GM18870 (cell line): ENCODE data around the gene DGKA.
A peak's percentile ranks its signal among the peaks of the same experiment; 100 is the strongest.
"Not testable (repeated sequence)": the region's sequence is repeated elsewhere in the genome, so short reads cannot be mapped to it uniquely, and the experiment has no call there.

Experiments
- ATAC-seq: cut with Tn5 transposase; IDR thresholded peaks from one replicate; pipeline ENCODE4 v1.9.1; 2021; ENCODE audit warnings: moderate library complexity; ENCODE audit not compliant: unreplicated experiment

DGKA gene

DNA sequence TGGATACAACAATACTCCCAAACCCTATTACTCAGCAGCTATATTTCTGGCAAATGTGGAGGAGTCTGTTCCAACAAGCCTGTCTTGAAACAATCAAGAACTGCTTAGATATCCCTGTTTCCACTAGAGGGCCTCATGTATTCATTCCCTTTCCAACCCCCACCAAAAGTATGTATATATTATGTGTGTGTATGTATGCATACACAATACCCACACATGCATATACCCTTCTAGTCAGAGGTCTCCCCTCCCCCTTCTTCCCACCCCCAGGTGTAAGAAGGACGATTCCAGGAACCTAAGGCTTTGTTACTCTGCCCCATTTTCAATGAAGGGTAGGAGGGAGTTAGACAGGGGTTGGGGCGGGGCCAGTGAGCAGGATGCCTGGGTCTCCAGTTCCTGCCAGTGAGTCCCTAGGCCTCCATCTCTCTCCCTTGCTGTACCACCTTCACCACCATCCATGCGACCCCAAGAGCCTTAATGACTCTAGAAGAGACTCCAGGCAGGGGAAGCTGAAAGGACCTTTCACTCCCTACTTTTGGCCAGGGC, at the start of gene DGKA:
Gene DGKA (plus strand): TSS at position 392 of the 546 bp plus-strand sequence. CDS start 5,342 bp downstream, outside the sequence.
- ATAC-seq = no peak

DNA sequence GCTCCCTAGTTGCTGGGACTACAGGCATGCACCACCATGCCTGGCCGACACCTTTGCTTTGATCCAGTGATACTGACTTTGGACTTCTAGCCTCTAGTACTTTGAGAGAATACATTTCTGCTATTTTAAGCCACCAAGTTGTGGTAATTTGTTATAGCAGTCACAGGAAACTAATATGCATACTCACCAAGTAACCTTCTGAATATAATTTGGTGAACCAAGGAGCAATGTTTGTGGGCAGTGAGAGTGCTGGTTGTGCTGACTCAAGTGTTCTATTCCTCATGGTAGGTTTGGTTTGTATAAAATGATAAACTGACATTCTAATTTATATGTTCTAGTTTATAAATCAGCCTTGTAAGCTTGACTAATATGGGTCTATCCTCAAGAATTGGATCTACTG, 45.8 kb upstream of the DGKA start:
- ATAC-seq = no peak

DNA sequence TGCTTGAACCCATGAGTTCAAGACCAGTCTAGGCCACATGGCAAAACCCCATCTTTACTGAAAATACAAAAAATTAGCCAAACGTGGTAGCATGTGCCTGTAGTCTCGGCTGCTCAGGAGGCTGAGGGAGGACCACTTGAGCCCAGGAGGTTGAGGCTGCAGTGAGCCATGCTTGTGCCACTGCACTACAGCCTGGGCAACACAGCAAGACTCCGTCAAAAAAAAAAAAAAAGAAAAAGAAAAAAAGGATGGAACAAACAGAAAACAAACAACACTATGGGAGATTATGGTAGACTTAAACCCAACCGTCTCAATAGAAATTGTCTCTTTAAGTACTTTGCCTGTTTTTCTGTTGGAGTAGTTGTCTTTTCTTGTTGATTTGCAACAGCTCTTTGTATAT, 39.7 kb upstream of the DGKA start:
- ATAC-seq = no peak

DNA sequence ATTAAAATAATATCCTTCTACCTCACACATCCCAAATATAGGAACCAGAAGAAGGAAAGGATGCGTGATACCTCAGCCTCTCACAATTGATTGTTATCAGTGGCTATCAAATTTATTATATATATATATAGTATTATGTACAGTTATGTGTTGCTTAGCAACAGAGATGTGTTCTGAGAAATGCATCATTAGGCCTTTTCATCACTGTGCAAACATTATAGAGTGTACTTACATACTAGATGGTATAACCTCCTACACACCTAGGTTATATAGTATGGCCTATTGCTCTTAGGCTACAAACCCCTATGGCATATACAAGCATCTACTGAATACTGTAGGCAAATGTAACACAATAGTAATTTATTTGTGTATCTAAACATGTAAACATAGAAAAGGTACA, 37.2 kb upstream of the DGKA start:
- ATAC-seq = no peak

DNA sequence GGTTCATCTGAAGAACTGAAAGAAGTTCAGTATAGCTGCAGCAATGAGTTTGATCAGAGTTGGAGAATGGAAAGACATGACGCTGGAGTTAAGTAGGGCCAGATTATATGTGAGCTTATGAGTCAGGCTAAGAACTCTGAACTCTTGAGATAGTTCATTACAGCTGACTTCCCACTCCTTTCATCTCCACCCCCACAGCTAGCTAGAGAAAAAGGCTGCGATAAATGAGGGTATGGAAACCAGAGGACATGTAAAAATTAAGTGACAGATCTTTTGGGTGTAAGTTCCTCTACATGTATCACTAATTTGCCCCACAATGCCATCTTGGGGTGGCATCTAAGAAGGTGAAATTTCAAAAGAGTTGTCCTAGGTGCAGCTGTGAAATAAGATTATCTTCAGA, 31.9 kb upstream of the DGKA start:
- no peak for ATAC-seq

DNA sequence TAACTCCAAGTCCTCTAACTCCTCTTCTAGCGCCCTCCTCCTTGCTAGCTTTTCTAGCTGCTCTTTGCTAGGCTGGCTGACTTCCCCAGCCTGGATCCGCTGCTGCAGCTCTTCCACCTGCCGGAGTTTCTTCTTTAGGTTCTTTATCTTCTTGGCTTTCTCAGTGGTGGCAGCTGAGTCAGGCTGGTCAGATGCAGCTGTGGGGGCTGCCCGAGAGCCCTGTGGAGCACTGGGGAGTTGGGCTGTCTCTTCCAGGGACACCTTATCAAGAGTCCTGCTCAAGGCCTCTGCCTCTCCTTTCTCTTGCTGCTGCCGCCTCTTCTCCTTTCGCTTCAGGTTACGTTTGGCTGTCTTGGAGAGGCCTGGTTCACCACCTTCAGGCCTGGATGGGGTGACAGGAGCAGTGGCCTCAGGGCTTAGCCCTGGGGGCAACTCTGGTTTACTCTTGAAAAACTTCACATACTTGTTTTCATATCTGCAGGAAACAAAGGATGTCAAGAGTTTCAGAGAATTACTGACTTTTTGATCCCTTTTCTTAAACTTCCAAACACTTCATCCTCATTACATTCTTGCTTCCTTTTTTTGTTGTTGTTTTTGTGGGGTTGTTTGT, 29.0 kb upstream of the DGKA start:
- ATAC-seq = no peak

DNA sequence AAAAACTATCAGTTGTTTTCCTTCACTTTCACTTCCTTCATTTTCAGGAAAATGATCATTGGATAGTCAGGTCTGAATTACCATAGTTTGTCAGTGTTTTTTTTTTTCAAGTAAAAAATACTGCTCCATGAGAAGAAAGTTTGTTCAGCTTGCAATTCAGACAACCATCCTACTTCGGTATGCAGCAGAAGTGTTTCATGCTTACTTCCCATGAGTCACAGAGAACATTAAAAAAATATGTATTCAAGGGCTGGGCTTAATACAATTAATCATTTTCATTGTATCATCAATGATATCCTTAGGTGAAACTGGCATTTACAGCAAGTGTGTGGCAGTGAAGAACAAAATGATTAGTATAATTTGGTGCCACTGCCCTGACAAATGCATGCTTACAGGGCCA, 24.9 kb upstream of the DGKA start:
- no peak for ATAC-seq

DNA sequence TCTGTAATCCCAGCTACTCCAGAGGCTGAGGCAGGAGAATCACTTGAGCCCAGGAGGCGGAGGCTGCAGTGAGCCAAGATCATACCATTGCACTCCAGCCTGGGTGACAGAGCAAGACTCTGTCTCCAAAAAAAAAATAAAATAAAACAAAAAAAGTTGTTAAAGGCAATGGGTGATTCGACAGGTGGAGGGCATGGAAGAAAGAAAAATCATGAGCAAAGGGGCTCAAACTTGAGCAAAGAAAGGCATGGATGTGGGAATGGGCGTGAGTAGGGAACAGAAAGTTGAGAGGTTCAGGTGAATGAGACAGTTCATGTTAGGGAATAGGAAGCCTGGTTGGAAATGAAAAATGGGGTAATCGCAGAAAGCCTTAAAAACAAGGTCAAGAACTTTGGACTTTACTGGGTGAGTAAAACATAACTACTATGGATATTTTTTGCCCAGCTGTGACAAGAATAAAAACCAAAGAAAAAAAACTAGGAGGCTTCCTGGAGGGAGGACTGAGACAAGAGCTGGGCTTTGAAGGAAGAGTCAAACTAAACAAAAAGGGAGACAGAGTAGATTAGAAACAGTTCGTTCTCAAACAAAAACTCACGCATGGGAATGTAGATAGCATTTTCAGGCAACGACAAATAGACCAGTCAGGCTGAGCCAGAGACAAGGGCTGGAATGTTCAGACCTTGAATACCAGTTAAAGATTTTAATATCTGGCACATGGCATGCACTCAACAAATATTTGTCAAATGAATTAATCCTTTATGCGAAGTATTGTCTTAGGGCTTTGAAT, 22.0 kb upstream of the DGKA start:
- ATAC-seq = no peak

DNA sequence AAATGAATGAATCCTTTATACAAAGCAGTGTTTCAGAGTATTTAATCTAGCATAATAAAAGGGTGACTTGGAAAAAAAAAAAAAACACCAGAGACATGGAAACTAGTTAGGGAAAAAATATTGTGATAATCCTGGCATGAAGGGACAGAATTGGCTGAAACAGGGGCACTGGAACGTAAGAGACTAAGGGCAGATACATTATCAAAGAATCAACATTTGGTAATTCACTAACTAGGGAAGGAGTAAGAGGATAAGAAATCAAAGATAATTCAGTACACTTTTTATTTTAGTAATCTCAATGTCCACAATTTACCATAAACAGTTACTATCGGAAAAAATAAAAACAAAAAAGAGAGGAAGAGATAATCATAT, 21.5 kb upstream of the DGKA start:
- ATAC-seq = no peak

DNA sequence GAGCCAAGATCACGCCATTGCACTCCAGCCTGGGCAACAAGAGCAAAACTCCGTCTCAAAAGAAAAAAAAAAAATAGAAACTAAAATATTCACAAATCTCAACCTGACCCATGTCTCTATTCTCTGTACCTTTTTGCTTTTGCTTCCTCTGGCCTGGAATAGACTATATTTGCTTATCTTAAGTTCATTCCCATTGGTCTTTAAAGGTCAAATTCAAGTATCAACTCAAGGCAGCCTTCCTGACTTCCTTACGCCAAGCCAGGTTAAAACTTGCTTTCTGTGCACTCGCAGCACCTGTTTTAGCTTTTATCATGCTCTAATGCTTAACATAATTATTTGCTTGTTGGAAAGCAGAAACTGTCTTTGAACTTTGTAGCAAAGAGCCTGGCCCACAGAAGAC, 18.1 kb upstream of the DGKA start:
- ATAC-seq = no peak

DNA sequence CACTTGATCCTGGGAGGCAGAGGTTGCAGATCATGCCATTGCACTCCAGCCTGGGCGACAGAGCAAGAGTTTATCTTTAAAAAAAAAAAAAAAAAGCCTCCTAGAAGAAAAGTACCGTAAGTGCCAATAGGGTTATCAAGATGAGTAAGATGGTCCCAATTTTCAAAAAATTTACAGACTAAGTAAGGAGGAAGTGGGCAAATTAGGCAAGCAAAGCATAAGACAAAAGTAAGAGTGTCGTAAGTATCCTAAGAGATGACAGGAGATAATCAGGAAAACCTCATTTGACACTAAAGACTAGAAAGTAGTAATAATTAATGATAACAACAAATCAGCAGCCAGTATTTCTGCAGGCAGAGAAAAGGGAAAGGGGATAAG, 15.5 kb upstream of the DGKA start:
- no peak for ATAC-seq

DNA sequence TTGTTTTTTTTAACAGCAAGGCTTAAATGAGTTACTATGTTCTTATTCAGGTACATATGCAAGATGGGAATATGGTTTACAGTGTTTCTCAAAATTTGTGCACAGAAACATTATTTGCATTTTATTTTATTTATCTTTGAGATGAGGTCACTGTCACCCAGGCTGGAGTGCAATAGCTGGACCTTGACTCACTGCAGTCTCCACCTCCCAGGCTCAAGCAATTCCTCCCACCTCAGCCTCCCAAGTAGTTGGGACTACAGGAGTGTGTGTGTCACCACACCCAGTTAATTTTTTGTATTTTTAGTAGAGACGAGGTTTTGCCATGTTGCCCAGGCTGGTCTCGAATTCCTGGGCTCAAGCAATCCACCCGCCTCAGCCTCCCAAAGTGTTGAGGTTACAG, 11.9 kb upstream of the DGKA start:
- not testable (repeated sequence) for ATAC-seq

DNA sequence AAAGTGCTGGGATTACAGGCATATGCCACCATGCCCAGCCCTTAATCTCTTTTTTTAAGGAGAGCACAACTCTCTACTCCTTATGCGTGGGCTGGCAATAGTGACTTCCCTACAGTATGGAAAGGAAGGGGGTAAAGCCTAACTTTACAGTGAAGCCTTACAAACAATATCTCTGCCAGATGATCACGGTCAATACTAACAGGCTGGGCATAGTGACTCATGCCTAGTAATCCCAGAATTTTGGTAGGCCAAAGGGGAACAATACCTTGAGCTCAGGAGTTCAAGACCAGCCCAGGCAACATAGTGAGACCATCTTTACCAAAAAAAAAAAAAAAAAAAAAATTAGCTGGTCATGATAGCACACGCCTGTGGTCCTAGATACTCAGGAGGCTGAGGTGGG, 8.8 kb upstream of the DGKA start:
- ATAC-seq = no peak

DNA sequence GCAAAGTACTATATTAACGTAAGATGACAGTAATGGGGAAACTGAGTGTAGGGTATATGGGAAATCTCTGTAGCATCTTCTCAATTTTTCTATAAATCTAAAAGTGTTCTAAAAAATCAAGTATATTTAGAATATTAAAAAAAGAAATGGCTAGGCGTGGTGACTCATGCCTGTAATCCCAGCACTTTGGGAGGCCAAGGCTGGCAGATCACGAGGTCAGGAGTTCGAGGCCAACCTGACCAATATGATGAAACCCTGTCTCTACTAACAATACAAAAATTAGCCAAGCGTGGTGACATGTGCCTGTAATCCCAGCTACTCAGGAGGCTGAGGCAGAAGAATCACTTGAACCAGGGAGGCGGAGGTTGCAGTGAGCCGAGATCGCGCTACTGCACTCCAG, 7.3 kb upstream of the DGKA start:
- not testable (repeated sequence) for ATAC-seq

DNA sequence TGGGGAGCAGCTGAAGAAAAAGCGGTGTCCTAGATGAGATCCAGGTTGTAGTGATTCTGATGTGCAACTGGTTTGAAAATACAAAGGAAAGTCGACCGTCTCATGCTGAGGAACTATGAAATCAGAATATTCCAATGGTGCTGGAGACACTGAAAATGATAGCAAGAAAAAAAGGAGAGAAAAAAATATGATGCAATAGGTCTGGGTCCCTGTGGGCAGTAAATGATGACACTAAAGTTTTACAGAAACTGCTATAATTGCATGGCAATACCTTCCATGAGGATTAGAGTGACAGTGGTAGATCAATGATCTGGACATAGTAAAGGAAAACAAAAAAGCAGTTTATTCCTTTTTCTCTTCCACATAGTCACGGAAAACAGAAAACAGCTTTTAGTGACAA, 5.6 kb upstream of the DGKA start:
- no peak for ATAC-seq

DNA sequence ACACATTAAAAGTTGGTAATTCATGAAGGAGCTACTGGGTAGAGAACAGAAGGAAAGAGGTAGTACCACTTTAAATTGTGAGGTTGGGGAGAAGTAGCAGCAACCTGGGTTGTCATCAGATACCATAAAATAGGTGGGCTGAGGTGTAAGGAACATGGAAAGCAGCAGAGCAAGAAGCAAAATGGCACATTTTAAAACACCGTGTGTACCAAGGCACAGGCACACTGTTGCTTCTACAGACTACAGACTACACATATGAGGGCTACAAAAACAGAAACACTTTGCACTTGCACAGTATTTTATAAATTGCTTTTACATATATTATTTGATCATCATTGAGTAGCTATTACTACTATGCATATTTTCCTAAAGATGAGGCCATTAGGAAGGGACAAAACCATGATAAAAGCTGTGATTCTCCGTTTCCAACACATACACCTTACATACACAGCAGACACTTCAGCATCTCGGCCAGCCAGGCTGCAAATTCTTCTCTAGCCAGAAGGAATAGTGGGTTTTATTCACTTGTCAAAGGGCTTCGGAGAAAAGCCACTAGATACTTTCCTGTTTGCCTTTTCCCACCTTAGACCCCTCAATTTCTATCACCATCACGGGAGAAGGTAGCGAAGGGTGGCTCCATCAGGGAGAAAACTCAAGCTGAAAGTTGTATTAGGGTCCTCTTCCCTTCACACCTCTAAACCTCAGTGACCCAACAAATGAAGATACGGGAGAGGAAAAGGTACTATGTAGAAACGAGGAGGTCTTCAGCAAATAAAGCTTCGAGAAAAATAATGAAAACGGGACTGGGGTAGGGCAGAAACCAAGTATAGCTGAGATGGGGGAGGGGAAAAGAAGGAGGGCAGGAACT, 4.9 kb upstream of the DGKA start:
- ATAC-seq = no peak

DNA sequence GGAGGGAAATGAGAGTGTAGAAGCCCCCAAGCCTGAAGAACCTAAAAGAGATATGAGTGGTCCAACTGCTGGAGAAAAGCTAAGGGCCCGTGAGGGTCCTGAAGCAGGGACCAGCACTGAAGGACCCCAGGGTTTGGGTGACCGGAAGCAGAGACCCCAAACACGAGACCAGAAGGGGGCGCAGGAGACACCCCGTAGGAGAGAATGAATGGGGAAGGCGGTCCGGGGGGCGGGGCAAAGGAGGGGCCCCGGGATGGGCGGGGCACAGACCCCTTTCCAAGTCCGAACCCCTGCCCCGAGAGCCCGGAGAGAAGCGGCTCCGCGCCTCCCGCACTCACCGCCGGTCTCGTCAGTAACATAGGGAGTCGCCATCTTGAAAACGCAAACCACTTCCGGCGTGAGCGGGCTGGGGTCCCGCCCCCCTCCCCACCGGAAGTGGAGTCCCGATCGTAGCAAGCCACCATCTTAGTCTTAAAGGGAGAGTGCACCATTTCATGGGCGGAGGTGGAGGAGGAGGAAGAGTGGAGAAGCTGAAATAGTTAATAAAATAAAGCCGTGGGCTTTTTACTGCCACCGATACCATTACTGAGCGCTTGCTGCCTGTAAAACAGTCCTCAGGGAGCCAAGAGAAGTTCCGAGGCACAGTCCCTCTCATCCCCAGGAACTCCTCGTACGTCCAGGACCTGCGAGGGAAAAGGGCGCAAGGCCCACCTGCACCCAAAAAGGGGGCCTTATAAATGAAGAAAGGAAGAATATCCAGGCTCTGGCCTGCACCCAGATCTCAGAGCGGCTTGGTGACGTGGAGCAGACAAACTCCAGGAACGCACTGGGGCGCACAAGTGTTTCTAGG, 4.0 kb upstream of the DGKA start:
- ATAC-seq = peak; percentile 42

DNA sequence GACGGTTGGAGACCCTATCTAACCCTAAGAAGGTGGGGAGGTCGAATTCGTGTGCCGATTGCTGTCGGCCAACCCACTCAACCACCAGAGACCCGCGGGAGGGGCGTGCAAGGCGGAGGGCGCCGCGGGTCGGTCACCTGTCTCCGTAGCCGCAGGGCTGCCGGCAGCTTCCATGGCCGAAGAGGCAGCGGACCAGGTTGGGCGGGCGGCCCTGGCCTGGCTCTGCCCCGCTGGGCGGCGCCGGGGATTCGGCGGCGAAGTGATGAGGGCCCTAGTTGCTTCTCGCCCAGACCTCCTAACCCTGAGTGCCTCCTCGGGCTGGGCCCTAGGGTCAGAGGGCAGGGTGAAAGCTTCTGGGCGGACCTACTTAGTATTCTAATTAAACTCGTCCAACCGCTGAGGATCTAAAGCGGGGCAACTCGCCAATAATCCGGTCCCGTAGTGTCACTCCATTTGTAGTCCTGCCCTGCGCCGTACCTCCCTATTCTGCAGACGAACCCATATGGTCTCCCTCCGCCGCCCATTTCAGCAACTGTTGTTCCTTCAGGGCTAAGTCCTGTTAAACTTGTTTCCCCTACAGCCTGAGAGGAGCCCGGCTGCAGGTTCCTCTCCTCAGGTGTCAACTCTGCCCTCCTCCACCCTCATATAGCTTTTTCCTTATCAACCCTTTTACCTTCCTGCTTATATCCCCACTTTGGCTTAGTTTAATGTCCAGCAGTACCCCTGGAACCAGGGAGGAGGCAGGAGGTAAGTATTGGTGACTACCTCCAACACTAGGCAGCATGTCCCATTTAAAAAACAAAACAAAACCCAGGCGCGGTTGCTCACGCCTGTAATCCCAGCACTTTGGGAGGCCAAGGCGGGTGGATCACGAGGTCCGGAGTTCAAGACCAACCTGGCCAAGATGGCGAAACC, 3.1 kb upstream of the DGKA start, which contains the start of gene PYM1:
Gene PYM1 (minus strand): TSS at position 307 of the 915 bp plus-strand sequence. CDS start 133 bp downstream, at position 174.
- ATAC-seq = peak; percentile 27

DNA sequence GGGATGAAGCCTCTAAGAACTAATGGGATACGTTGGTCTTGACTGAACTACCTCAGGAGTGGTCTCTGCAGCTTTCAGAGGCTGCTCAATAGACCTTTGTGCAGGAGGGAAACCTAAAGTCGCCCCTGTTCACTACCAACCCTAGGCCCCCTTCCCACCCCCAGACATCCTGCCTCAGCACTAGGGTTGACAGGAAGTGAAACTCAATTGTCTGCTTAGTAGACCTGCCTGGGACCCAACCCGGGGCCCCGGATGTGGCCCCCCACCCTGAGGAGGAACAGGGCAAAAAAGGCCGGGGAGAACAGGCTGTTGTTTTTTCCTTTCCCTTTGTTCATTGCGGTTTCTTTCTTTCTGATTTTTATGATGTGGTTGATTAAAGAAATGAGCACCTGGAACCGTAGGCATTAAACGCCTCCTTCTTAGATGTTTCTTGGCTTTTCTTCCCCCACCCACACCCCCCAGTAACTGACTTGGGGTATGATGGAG, 1.6 kb upstream of the DGKA start:
- peak; percentile 25 for ATAC-seq
